ENCODE results near the gene ATP2B2. TPM values are rescaled to one million over a fixed set of nuclear protein-coding genes. Genes with fewer than 3 reads are reported as not detected.

The ATP2B2 gene
- total RNA-seq, 1 experiment from 2014 or later: not detected

DNA sequence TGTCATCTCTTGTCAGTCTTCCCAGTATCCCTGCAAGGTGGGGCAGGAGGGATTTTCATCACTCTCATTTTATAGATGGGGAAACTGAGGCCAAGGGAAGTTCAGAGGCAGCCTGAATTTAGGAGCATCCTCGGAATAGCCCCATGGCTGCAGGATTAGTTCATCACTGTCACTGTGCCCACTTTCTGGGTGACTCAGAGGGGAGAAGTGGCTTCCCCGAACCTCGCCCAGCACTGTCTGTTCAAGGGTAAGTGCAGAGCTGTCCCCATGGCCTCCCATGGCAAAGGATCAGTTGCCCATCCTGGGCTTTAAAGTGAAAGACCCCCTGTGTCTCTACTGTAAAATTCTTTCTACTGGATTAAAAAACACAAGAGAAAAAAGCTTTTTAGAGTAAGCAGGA is 124.5 kb downstream of the ATP2B2 start:
- DNase-seq (ENCODE audit: unreplicated experiment): peak; percentile 26
- ChIA-PET POLR2A (no interaction called here), CTCF (no interaction called here)
- no peaks in the 10 kb centered on the region for H3K36me3 Mint-ChIP-seq (ENCODE audit: insufficient read depth, unreplicated experiment)
- TF ChIP-seq, protein P1, sequence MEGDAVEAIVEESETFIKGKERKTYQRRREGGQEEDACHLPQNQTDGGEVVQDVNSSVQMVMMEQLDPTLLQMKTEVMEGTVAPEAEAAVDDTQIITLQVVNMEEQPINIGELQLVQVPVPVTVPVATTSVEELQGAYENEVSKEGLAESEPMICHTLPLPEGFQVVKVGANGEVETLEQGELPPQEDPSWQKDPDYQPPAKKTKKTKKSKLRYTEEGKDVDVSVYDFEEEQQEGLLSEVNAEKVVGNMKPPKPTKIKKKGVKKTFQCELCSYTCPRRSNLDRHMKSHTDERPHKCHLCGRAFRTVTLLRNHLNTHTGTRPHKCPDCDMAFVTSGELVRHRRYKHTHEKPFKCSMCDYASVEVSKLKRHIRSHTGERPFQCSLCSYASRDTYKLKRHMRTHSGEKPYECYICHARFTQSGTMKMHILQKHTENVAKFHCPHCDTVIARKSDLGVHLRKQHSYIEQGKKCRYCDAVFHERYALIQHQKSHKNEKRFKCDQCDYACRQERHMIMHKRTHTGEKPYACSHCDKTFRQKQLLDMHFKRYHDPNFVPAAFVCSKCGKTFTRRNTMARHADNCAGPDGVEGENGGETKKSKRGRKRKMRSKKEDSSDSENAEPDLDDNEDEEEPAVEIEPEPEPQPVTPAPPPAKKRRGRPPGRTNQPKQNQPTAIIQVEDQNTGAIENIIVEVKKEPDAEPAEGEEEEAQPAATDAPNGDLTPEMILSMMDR (IDR thresholded peaks at IDR 0.05; ENCODE audit: unreplicated experiment): no peak
- intact Hi-C loops (cut with micrococcal nuclease): no loop called here
- no peaks in the 10 kb centered on the region for H3K9me3 Mint-ChIP-seq (ENCODE audit: unreplicated experiment)
- no peaks in the 10 kb centered on the region for H3K4me1 Mint-ChIP-seq (ENCODE audit: insufficient read depth, unreplicated experiment)
- peaks cover 36% of the 10 kb centered on the region for H3K27me3 Mint-ChIP-seq (ENCODE audit: insufficient read depth, unreplicated experiment)
- no peak overlapping the region for H3K4me3 Mint-ChIP-seq (ENCODE audit: unreplicated experiment)
- no peak overlapping the region for H3K27ac Mint-ChIP-seq (ENCODE audit: low read depth, unreplicated experiment)
- BruUV-seq (replicated peaks): no TSS peak

DNA sequence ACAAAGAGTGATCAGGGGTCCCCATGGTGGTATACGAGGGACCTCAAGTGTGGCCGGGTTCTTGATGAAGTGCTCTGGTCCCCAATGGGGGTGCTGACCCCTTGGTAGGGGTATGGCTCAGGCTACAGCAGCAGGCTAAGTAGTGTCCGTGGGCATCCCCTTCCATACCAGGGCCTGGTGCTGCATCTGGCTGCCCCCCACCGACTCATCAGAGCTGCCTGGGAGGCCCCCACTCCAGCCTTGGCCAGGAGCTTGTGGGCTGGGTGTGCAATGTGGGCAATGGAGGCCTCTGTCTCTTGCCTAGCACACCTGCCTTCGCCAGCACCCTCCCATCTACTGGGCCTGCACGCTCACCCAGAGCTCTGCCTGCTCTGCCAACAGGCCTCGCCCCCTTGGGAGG is 125.4 kb downstream of the ATP2B2 start:
- H3K36me3 Mint-ChIP-seq (ENCODE audit: insufficient read depth, unreplicated experiment): no peaks in the 10 kb centered on the region
- no peak overlapping the region for H3K4me3 Mint-ChIP-seq (ENCODE audit: unreplicated experiment)
- no peaks in the 10 kb centered on the region for H3K4me1 Mint-ChIP-seq (ENCODE audit: insufficient read depth, unreplicated experiment)
- ChIA-PET CTCF (no interaction called here), POLR2A (no interaction called here)
- no peaks in the 10 kb centered on the region for H3K9me3 Mint-ChIP-seq (ENCODE audit: unreplicated experiment)
- peaks cover 31% of the 10 kb centered on the region for H3K27me3 Mint-ChIP-seq (ENCODE audit: insufficient read depth, unreplicated experiment)
- intact Hi-C loops (cut with micrococcal nuclease): no loop called here
- no peak for DNase-seq (ENCODE audit: unreplicated experiment)
- TF ChIP-seq, protein P1 (IDR thresholded peaks at IDR 0.05; ENCODE audit: unreplicated experiment): no peak
- H3K27ac Mint-ChIP-seq (ENCODE audit: low read depth, unreplicated experiment): no peak overlapping the region
- BruUV-seq (replicated peaks): no TSS peak

DNA sequence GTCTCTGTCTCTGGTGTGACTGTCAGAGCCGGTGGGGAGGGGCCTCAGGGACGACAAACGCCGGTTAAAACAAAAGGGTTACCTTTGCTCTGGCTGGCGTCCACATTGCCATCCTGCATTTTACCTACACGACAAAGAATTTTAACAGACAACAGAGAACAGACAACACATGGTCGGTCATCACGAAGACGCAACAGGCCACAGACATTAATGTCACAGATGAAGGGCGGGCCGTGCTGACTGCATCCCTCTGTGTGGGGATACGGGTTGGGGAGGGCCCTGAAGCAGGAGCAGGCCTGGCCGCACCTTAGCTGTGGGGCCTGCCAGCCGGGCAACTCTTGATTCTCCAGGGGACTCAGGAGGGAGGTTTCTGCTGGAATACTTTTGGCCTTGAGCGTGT is 126.2 kb downstream of the ATP2B2 start:
- intact Hi-C loops (cut with micrococcal nuclease): no loop called here
- POLR2A ChIA-PET: no interaction called here
- CTCF ChIA-PET: no interaction called here
- no peak overlapping the region for H3K27ac Mint-ChIP-seq (ENCODE audit: low read depth, unreplicated experiment)
- no peak for DNase-seq (ENCODE audit: unreplicated experiment)
- H3K4me1 Mint-ChIP-seq (ENCODE audit: insufficient read depth, unreplicated experiment): no peaks in the 10 kb centered on the region
- BruUV-seq (replicated peaks): no TSS peak
- TF ChIP-seq, protein P1 (IDR thresholded peaks at IDR 0.05; ENCODE audit: unreplicated experiment): no peak
- H3K27me3 Mint-ChIP-seq (ENCODE audit: insufficient read depth, unreplicated experiment): peaks cover 27% of the 10 kb centered on the region
- H3K36me3 Mint-ChIP-seq (ENCODE audit: insufficient read depth, unreplicated experiment): no peaks in the 10 kb centered on the region
- no peak overlapping the region for H3K4me3 Mint-ChIP-seq (ENCODE audit: unreplicated experiment)
- no peaks in the 10 kb centered on the region for H3K9me3 Mint-ChIP-seq (ENCODE audit: unreplicated experiment)

DNA sequence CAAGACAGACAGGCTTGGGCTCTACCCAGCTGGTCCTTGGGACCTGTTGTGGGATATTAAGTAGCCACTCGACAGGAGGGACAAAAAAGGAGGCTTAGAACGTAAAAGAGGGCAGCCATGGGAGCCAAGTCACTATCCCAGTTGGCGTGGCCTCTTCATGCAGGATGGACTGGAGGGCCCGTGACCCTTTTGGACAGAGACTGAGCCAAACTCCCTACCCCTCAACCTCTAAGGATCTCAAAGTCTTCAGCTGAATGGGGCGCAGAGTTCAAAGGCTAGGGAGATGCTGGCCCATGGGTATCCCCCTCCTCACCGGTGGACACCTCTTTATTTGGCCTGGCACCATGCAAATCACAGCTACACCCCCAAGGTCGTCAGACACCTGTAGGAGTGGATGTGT is 126.6 kb downstream of the ATP2B2 start:
- no peaks in the 10 kb centered on the region for H3K36me3 Mint-ChIP-seq (ENCODE audit: insufficient read depth, unreplicated experiment)
- TF ChIP-seq, protein P1 (IDR thresholded peaks at IDR 0.05; ENCODE audit: unreplicated experiment): no peak
- ChIA-PET CTCF (no interaction called here), POLR2A (no interaction called here)
- no peaks in the 10 kb centered on the region for H3K4me1 Mint-ChIP-seq (ENCODE audit: insufficient read depth, unreplicated experiment)
- H3K27ac Mint-ChIP-seq (ENCODE audit: low read depth, unreplicated experiment): no peak overlapping the region
- H3K4me3 Mint-ChIP-seq (ENCODE audit: unreplicated experiment): no peak overlapping the region
- no peak for DNase-seq (ENCODE audit: unreplicated experiment)
- intact Hi-C loops (cut with micrococcal nuclease): no loop called here
- peaks cover 23% of the 10 kb centered on the region for H3K27me3 Mint-ChIP-seq (ENCODE audit: insufficient read depth, unreplicated experiment)
- H3K9me3 Mint-ChIP-seq (ENCODE audit: unreplicated experiment): no peaks in the 10 kb centered on the region
- BruUV-seq (replicated peaks): no TSS peak
